Fibroblast of villous mesenchyme (primary cell): ENCODE measurements around the gene SDR42E2. TPM values are rescaled to one million over a fixed set of nuclear protein-coding genes. Genes with fewer than 3 reads are reported as not detected.
A peak's percentile ranks its signal among the peaks of the same experiment; 100 is the strongest.

Experiments
- DNase-seq: peaks from one replicate; pipeline ENCODE4 v3.0.0-alpha.2; 2010; ENCODE audit warnings: low read depth
- H3K4me3 ChIP-seq: 2 replicates; pipeline ENCODE4 v1.5.1; 2011; ENCODE audit warnings: low read depth, mild to moderate bottlenecking, low read length
- CTCF ChIP-seq: IDR thresholded peaks from 2 replicates; pipeline ENCODE4 v1.5.1; 2012; ENCODE audit warnings: low read depth, mild to moderate bottlenecking, low read length; ENCODE audit not compliant: insufficient read depth
- total RNA-seq: library from RNA; depleted of rRNA; stranded (reverse); fragments of >200 nt; gene quantifications from 2 replicates; pipeline ENCODE4 v1.2.3, GENCODE V29; 2012

SDR42E2 gene
- not detected in 2 replicates for total RNA-seq

GRCh38 chr16:22161999-22162655, at the start of gene SDR42E2:
TSS of gene SDR42E2 (plus strand) at chr16:22162506. CDS start at chr16:22165583, 3,077 bp downstream.
- no peak for DNase-seq
- H3K4me3 ChIP-seq = no peak within 1 kb of the TSS
- TF ChIP-seq CTCF = no peak

- TF ChIP-seq CTCF = no peak
- H3K4me3 ChIP-seq = no peak overlapping the region
- DNase-seq = no peak
Measured at GRCh38 chr16:22116095-22116700, 46.1 kb upstream of the SDR42E2 start.

DNA sequence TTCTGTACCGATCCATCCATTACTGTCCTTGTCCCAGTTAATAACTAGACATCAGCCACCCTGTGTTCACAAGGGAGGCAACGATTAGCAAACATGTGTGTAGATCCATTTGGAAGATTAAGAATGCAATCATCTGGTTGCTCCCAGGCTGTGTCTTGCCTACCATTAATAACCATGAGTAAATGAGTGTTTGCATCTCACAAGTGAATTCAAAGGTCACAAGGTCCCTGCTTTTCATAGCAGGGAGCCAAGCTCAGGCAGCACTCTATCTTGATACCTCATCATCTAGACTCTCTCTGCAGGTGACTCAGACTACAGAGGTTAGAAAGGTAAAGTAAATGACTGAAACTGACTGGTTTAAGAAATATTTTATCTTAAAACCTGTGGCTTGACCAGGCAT, 44.7 kb upstream of the SDR42E2 start:
- no peak overlapping the region for H3K4me3 ChIP-seq
- no peak for DNase-seq
- no peak for TF ChIP-seq CTCF

DNA sequence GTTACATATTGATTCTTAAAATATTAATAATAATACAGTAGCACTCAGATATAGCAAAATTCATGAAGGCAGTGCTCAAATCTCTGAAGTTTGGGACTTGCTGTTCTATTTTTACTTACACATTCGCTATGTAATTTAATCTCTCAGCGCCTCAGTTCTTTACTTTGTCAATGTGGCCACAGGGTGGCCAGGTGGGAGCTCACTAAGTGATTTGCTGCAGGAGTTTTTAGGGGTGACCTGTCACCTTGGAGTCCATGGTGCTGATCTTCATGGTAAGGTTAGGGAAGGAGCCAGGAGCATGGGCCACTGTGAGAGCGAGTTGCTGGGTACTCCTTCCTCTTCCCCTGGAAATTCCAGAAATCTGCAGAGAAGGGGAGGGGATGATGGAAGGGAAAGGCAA, 41.9 kb upstream of the SDR42E2 start:
- TF ChIP-seq CTCF = no peak
- H3K4me3 ChIP-seq = no peak overlapping the region
- no peak for DNase-seq

- no peak for TF ChIP-seq CTCF
- H3K4me3 ChIP-seq = no peak overlapping the region
- DNase-seq = no peak
Measured at GRCh38 chr16:22122239-22122638, 40.1 kb upstream of the SDR42E2 start.

GRCh38 chr16:22123146-22123545, 39.2 kb upstream of the SDR42E2 start:
- peak; percentile 4 for TF ChIP-seq CTCF

More at GRCh38 chr16:22123146-22123545, 39.2 kb upstream of the SDR42E2 start:
- no peak for DNase-seq
- no peak overlapping the region for H3K4me3 ChIP-seq
